Glomerular endothelial cell (primary cell): ENCODE results near the gene UBE2D1. TPM values are rescaled to one million over a fixed set of nuclear protein-coding genes. Genes with fewer than 3 reads are reported as not detected.
"Not testable (repeated sequence)": the region's sequence is repeated elsewhere in the genome, so short reads cannot be mapped to it uniquely, and the experiment has no call there.

Experiments used
- DNase-seq: peaks from one replicate; pipeline ENCODE4 v3.0.0-alpha.2; 2011; ENCODE audit warnings: low read depth, low spot score; ENCODE audit errors: extremely low read depth
- total RNA-seq: library from RNA; depleted of rRNA; stranded (reverse); fragments of >200 nt; gene quantifications from 2 replicates; pipeline ENCODE4 v1.2.3, GENCODE V29; 2015

UBE2D1 gene
- total RNA-seq, 1 donor from 2014 or later: 16.7 TPM

- DNase-seq: no peak
Observed at GRCh38 chr10:58373442-58373827, 38.6 kb downstream of the UBE2D1 start.

DNA sequence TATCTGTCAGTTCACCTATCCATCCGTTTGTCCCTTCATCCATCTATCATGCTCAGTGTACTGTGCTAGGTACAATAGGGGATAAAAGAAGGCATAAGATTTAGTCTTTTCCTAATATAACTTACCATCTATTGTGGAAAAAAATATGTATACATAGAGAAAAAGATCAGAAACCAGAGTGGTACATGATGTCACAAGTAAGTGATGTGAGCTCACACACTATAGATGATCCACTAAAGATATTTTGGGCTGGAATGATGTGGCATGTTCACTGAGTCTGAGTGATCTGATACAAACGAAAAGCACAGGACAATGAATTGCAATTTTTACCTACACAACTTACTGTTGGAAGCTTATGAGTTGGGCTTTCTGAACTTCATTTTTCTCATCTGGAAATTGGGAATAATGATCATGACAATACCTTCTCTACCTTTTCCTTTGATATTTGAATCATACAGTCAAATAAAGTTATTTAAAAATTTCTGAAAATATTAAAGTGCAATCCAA lies 47.7 kb downstream of the UBE2D1 start:
- no peak for DNase-seq

GRCh38 chr10:58384095-58384494 lies 49.3 kb downstream of the UBE2D1 start:
- DNase-seq: no peak

- no peak for DNase-seq
Observed at GRCh38 chr10:58384544-58384998, 49.8 kb downstream of the UBE2D1 start.

- no peak for DNase-seq
Observed at GRCh38 chr10:58384999-58385783, 50.4 kb downstream of the UBE2D1 start, which contains the start of gene TFAM. Gene TFAM (plus strand): TSS chr10:58385410. CDS start chr10:58385548, 138 bp downstream.

DNA sequence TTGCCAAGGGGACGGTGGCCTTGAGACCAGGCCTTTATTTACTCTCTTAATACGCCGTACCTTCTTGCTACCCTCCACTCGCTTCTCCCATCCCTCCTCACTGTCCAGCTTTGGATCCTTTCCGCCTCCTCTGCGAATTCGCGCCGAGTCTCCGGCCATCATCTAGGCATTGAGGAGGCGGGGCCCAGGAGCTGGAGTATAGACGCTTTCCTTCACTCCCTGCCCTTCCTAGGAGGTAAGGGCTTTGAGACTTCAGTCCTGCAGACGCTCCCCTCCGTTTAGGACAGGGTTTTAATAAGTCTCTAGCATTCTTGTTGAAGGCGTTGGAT lies 50.9 kb downstream of the UBE2D1 start:
- DNase-seq: no peak

GRCh38 chr10:58389024-58389423 lies 54.2 kb downstream of the UBE2D1 start:
- no peak for DNase-seq

GRCh38 chr10:58393317-58393716 lies 58.5 kb downstream of the UBE2D1 start:
- no peak for DNase-seq

DNA sequence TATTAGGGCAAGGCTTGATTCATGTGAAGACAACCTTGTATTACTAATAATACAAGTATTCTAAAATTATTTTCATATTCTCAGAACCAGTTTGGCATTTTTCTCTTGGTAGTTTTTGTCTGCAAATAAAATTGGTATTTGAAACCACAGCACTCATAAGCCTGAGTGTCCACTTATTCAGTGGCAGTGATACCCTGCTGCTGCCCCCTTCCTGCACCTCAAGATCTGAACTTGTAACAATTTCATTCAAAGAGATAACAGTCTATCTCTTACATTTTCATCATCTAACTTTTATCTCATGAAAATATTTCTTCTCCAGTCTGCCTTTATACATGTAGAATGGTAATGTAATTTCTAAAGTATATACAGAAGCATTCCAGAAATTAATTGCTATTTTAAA lies 59.7 kb downstream of the UBE2D1 start:
- DNase-seq: no peak

- DNase-seq: no peak
Observed at GRCh38 chr10:58396057-58396456, 61.3 kb downstream of the UBE2D1 start.

GRCh38 chr10:58397830-58398229 lies 63.0 kb downstream of the UBE2D1 start:
- no peak for DNase-seq

DNA sequence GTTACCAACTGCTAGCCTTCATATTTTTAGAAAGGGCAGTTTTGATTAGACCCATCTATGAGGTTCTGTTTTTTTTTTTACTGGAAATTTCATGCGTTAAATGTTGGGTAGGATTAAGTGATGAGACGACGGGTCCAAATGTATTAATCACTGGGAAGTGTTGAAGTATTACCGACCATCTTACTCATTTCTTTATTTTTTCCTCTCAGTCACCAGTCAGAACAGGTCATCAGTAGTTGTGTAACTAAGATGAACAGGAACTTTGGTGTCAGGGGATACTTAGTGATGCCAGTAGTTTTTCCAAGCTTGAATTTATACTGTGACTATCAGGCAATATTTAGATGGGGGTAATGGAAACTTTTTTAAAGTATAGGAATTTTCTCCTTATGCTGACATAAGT lies 64.6 kb downstream of the UBE2D1 start:
- DNase-seq: no peak

GRCh38 chr10:58400609-58401008 lies 65.8 kb downstream of the UBE2D1 start:
- DNase-seq: no peak

- no peak for DNase-seq
Observed at GRCh38 chr10:58404001-58404400, 69.2 kb downstream of the UBE2D1 start.

- no peak for DNase-seq
Observed at GRCh38 chr10:58409956-58410610, 75.3 kb downstream of the UBE2D1 start.

GRCh38 chr10:58412502-58412961 lies 77.7 kb downstream of the UBE2D1 start:
- DNase-seq: no peak

- no peak for DNase-seq
Observed at GRCh38 chr10:58414270-58415041, 79.7 kb downstream of the UBE2D1 start.

DNA sequence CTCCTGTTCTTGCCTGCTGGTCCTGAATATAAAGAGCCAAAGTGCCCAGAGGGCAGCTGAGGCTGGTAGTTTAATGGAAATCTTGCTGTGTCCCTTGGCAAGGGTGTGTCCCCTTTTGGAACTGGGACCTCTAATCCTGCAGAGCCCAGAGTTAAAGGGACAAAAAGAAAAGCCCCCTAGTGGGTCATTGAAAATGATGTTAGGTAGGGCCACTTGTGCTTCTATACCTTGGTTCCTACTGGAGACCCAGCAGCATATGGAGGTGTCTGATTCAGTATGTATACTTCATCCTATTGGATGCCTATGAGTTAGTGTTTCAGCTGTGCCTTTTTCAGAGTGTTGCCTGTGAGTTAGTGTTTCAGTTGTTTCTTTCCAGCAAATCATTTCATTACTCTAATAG lies 81.0 kb downstream of the UBE2D1 start:
- DNase-seq: no peak

- not testable (repeated sequence) for DNase-seq
Observed at GRCh38 chr10:58417902-58418301, 83.1 kb downstream of the UBE2D1 start.
